HEK293 (cell line): ENCODE measurements around the gene EPHX1.
A peak's percentile ranks its signal among the peaks of the same experiment; 100 is the strongest.

Experiments
- CTCF ChIA-PET: fragments of 350-600 bp; formaldehyde crosslinking; extraction: SDS; loops from one replicate; lab custom pipeline; 2021; ENCODE audit warnings: antibody characterized with exemption; lab: Yijun Ruan, JAX
- POLR2A ChIA-PET: fragments of 300-600 bp; formaldehyde crosslinking; extraction: SDS; loops from one replicate; lab custom pipeline; 2020; ENCODE audit warnings: antibody characterized with exemption, inconsistent platforms; lab: Yijun Ruan, JAX
- H3K27ac ChIP-seq: fragments of 200-500 bp; sonication (Bioruptor generic); 2 replicates; pipeline ENCODE4 v1.5.1; 2014; ENCODE audit warnings: low read depth, low read length, control low read depth, inconsistent platforms; ENCODE audit errors: extremely low read depth
- H3K36me3 ChIP-seq, 2 experiments: fragments of 200-500 bp in 1 of 2; sonication (Bioruptor generic) in 1 of 2; 1 replicate in 1 of 2; 2 replicates in 1 of 2; pipeline ENCODE4 v1.5.1; 2014 to 2017; ENCODE audit warnings: inconsistent platforms in 2 of 2, low read length in 2 of 2; ENCODE audit not compliant: control insufficient read depth in 2 of 2, insufficient read depth in 1 of 2
- H3K4me1 ChIP-seq: fragments of 200-500 bp; sonication (Bioruptor generic); 2 replicates; pipeline ENCODE4 v1.5.1; 2014; ENCODE audit warnings: mild to moderate bottlenecking, low read length, inconsistent platforms; ENCODE audit not compliant: control insufficient read depth, insufficient read depth
- H3K4me3 ChIP-seq: 2 replicates; pipeline ENCODE4 v1.5.1; 2011; ENCODE audit warnings: low read depth, mild to moderate bottlenecking, control low read depth, low read length, moderate library complexity
- H3K9me3 ChIP-seq: fragments of 200-500 bp; sonication (Bioruptor generic); 2 replicates; pipeline ENCODE4 v1.5.1; 2014; ENCODE audit warnings: low read depth, low read length, inconsistent platforms; ENCODE audit not compliant: control insufficient read depth, insufficient read depth
- EGR2 ChIP-seq: fragments of 450-650 bp; formaldehyde crosslinking; IDR thresholded peaks from 2 replicates; pipeline ENCODE4 v1.5.1; 2016; ENCODE audit warnings: low read depth, missing biosample characterization, missing genetic modification characterization
- GFI1B ChIP-seq: fragments of 450-650 bp; formaldehyde crosslinking; IDR thresholded peaks from 2 replicates; pipeline ENCODE4 v1.5.1; 2016; ENCODE audit warnings: missing biosample characterization, missing genetic modification characterization
- KLF7 ChIP-seq: fragments of 450-650 bp; formaldehyde crosslinking; IDR thresholded peaks from 2 replicates; pipeline ENCODE4 v1.5.1; 2016; ENCODE audit warnings: missing biosample characterization, missing genetic modification characterization, borderline replicate concordance
- KLF8 ChIP-seq: fragments of 450-650 bp; formaldehyde crosslinking; IDR thresholded peaks from 2 replicates; pipeline ENCODE4 v1.5.1; 2016; ENCODE audit warnings: missing biosample characterization, missing genetic modification characterization
- PRDM10 ChIP-seq: fragments of 450-650 bp; formaldehyde crosslinking; IDR thresholded peaks from 2 replicates; pipeline ENCODE4 v1.5.1; 2016; ENCODE audit warnings: missing biosample characterization, missing genetic modification characterization
- ZFHX2 ChIP-seq: fragments of 450-650 bp; formaldehyde crosslinking; conservative IDR thresholded peaks from 2 replicates; pipeline ENCODE4 v1.5.1; 2016; ENCODE audit warnings: missing biosample characterization, missing genetic modification characterization
- ZNF121 ChIP-seq: fragments of 450-650 bp; formaldehyde crosslinking; IDR thresholded peaks from 2 replicates; pipeline ENCODE4 v1.5.1; 2016; ENCODE audit warnings: missing biosample characterization, missing genetic modification characterization
- ZNF174 ChIP-seq: fragments of 450-650 bp; formaldehyde crosslinking; IDR thresholded peaks from 2 replicates; pipeline ENCODE4 v1.5.0; 2017; ENCODE audit warnings: missing biosample characterization, mild to moderate bottlenecking, missing genetic modification characterization
- ZNF311 ChIP-seq: fragments of 450-650 bp; formaldehyde crosslinking; IDR thresholded peaks from 2 replicates; pipeline ENCODE4 v1.5.1; 2017; ENCODE audit warnings: missing biosample characterization, missing genetic modification characterization, borderline replicate concordance
- ZNF366 ChIP-seq: fragments of 450-650 bp; formaldehyde crosslinking; conservative IDR thresholded peaks from 2 replicates; pipeline ENCODE4 v1.5.1; 2016; ENCODE audit warnings: missing biosample characterization, missing genetic modification characterization
- ZNF398 ChIP-seq: fragments of 450-650 bp; formaldehyde crosslinking; IDR thresholded peaks from 2 replicates; pipeline ENCODE4 v1.5.1; 2017; ENCODE audit warnings: missing biosample characterization, missing genetic modification characterization
- ZNF514 ChIP-seq: fragments of 450-650 bp; formaldehyde crosslinking; IDR thresholded peaks from 2 replicates; pipeline ENCODE4 v1.5.1; 2016; ENCODE audit warnings: missing biosample characterization, missing genetic modification characterization
- ZNF692 ChIP-seq: fragments of 450-650 bp; formaldehyde crosslinking; IDR thresholded peaks from 2 replicates; pipeline ENCODE4 v1.5.1; 2016; ENCODE audit warnings: missing biosample characterization, missing genetic modification characterization
- ZNF768 ChIP-seq: fragments of 450-650 bp; formaldehyde crosslinking; IDR thresholded peaks from 2 replicates; pipeline ENCODE4 v1.5.1; 2018; ENCODE audit warnings: missing biosample characterization, mild to moderate bottlenecking, missing genetic modification characterization
- TF ChIP-seq, protein P1 (sequence below): fragments of 450-650 bp; formaldehyde crosslinking; IDR thresholded peaks from 2 replicates; pipeline ENCODE4 v1.5.1; 2016; ENCODE audit warnings: missing biosample characterization, missing genetic modification characterization
- TF ChIP-seq, protein P2 (sequence below): fragments of 450-650 bp; formaldehyde crosslinking; IDR thresholded peaks from 2 replicates; pipeline ENCODE4 v1.5.1; 2016; ENCODE audit warnings: missing biosample characterization, missing genetic modification characterization, low read depth

Gene EPHX1

DNA sequence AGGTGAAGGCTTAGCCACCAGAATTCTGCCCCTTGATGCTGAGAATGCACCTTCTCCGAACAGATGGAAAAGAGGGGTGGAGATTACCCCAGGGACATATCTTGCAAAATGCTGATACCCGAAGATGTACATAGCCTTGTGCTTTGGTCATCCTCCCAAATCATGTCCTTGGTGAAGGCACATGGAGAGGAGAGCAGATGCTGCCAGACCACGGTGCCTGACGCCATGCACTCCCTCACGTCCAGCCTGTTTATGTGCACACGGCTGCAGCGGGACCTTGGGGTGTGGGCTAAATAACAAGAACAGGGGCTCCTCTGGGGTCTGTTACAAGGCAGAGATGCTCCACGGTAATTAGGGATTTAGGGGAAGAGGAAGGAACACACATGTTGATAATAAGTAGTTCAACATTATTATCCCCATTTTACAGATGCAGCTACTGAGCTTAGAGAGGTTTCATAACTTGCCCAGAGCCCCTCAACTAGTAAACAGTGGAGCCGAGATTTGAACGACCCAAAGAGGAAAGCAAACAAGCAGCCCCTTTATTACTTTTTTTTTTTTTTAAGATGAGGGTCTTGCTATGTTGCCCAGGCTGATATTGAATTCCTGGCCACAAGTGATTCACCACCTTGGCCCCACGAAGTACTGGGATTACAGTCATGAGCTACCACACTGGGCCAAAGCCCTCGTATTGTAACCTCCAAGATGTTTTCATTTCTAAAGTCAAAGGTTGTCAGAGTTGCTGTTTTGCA is 12.9 kb downstream of the EPHX1 start:
- H3K4me3 ChIP-seq, result no peak overlapping the region
- H3K27ac ChIP-seq, result no peak overlapping the region
- H3K36me3 ChIP-seq, result peaks cover 0 to 4% of the 10 kb centered on the region in 2 experiments; a peak in 2 of 3 replicates
- POLR2A ChIA-PET, result no interaction called here
- no peaks in the 10 kb centered on the region for H3K4me1 ChIP-seq
- TF ChIP-seq ZNF121 (tag by site-specific recombination), result peak; percentile 84
- TF ChIP-seq ZNF398 (tag by site-specific recombination), result no peak
- CTCF ChIA-PET, result interaction anchor here (0.7 to 1.0 kb wide), 2 partner anchors 9 to 12 kb away, joined by 3 to 5 read pairs; no protein-coding TSS in a partner anchor
- no peaks in the 10 kb centered on the region for H3K9me3 ChIP-seq

DNA sequence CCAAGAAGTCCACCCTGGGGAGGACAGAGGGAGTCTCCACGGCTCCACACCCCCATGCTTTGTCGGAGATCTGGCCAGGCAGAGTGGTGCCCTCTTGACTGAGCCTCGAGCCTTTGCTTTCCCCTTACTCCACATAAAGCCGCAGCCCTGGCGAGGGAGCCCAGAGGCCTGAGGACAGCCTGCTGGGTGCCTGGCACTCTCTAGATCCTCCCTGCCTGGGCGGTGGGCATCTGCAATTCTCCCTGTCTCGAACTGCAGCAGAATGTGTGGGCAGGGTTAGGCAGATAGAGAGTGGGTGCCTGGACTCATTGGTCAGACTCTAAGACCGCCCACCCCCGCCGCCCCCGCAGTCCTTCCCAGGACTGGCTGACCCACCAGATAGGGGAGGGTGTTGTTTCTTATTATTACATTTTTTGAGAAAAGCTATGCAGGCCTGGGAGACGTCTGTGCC is 13.9 kb downstream of the EPHX1 start:
- Histone ChIP-seq H3K27ac (no peak overlapping the region), H3K9me3 (no peaks in the 10 kb centered on the region), H3K4me1 (no peaks in the 10 kb centered on the region), H3K4me3 (no peak overlapping the region), H3K36me3 (peaks cover 0 to 6% of the 10 kb centered on the region in 2 experiments; a peak in 2 of 3 replicates)
- CTCF ChIA-PET, result interaction anchor here (0.7 to 0.9 kb wide), 2 partner anchors 10 to 87 kb away, joined by 3 to 4 read pairs; no protein-coding TSS in a partner anchor
- POLR2A ChIA-PET, result no interaction called here
- TF ChIP-seq ZNF366 (tag by site-specific recombination), result no peak
- TF ChIP-seq, protein P1, sequence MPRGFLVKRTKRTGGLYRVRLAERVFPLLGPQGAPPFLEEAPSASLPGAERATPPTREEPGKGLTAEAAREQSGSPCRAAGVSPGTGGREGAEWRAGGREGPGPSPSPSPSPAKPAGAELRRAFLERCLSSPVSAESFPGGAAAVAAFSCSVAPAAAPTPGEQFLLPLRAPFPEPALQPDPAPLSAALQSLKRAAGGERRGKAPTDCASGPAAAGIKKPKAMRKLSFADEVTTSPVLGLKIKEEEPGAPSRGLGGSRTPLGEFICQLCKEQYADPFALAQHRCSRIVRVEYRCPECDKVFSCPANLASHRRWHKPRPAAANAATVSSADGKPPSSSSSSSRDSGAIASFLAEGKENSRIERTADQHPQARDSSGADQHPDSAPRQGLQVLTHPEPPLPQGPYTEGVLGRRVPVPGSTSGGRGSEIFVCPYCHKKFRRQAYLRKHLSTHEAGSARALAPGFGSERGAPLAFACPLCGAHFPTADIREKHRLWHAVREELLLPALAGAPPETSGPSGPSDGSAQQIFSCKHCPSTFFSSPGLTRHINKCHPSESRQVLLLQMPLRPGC, result no peak
- peak; percentile 92 for TF ChIP-seq EGR2 (tag by site-specific recombination)
- no peak for TF ChIP-seq GFI1B (tag by site-specific recombination)
- no peak for TF ChIP-seq ZNF514 (tag by site-specific recombination)
- peak; percentile 96 for TF ChIP-seq ZFHX2
- no peak for TF ChIP-seq KLF8 (tag by site-specific recombination)
- TF ChIP-seq, protein P2, sequence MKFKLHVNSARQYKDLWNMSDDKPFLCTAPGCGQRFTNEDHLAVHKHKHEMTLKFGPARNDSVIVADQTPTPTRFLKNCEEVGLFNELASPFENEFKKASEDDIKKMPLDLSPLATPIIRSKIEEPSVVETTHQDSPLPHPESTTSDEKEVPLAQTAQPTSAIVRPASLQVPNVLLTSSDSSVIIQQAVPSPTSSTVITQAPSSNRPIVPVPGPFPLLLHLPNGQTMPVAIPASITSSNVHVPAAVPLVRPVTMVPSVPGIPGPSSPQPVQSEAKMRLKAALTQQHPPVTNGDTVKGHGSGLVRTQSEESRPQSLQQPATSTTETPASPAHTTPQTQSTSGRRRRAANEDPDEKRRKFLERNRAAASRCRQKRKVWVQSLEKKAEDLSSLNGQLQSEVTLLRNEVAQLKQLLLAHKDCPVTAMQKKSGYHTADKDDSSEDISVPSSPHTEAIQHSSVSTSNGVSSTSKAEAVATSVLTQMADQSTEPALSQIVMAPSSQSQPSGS (tag by site-specific recombination), result no peak
- TF ChIP-seq ZNF768 (tag by site-specific recombination), result no peak
- TF ChIP-seq ZNF174 (tag by site-specific recombination), result no peak
- TF ChIP-seq ZNF692, result no peak
- TF ChIP-seq KLF7 (tag by site-specific recombination), result no peak
- no peak for TF ChIP-seq ZNF311
- TF ChIP-seq PRDM10, result no peak
